Measurements from ENCODE around the gene KIAA1958. TPM values are rescaled to one million over a fixed set of nuclear protein-coding genes. Genes with fewer than 3 reads are reported as not detected.

The KIAA1958 gene
- total and polyA plus RNA-seq, 2 experiments from 2014 or later = 9.4 to 41.7 TPM

DNA sequence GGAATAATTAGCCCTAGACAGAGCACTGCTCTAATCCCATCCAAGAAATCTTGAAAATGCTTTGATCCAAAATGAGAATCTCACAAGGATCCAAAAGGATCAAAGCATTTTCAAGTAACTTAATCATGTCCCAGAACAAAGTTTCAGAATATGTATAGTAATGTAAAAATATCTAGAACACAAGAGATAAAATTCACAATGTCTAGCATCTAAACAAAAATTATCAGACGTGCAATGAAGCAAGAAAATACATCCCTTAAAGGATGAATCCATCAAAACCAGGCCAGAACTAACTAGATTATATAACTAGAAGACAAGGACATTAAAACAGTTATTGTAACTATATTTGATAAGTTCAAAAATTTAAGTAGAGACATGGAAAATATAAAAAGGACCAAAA is 162.0 kb downstream of the KIAA1958 start:
- DNase-seq (ENCODE audit: low spot score) (no peak), ATAC-seq (no peak)
- Histone ChIP-seq H3K9me2 (ENCODE audit: insufficient read depth) (no peaks in the 10 kb centered on the region), H3K4me2 (no peak overlapping the region), H3K79me2 (replicated peaks; ENCODE audit: insufficient read depth) (no peaks in the 10 kb centered on the region), H3K4me1 (ENCODE audit: insufficient read depth) (peaks cover 6% of the 10 kb centered on the region; the same call in 1 of the 2 replicates), H3K36me3 (ENCODE audit: insufficient read depth) (0 out of 2 replicates have a peak, but pooled peaks cover 3% of the 10 kb centered on the region), H3K4me3 (no peak overlapping the region), H3K27me3 (ENCODE audit: insufficient read depth) (no peaks in the 10 kb centered on the region), H3K27ac (ENCODE audit: low read depth) (no peak overlapping the region), H3F3A (replicated peaks; ENCODE audit: low read depth) (no peaks in the 10 kb centered on the region), H4K20me1 (replicated peaks; ENCODE audit: insufficient read depth) (no peaks in the 10 kb centered on the region), H2AFZ (no peak overlapping the region)
- no peak overlapping the region for H3K27ac Mint-ChIP-seq
- TF ChIP-seq CREB1 (CRISPR knock-in tag; IDR thresholded peaks at IDR 0.05; ENCODE audit: low read depth) (no peak), ZNF331 (CRISPR knock-in tag; IDR thresholded peaks at IDR 0.05; ENCODE audit: low read depth) (no peak), NANOG (IDR thresholded peaks at IDR 0.05; ENCODE audit: borderline replicate concordance) (no peak), JUNB (IDR thresholded peaks at IDR 0.05; ENCODE audit: unreplicated experiment) (no peak), POLR2AphosphoS5 (IDR thresholded peaks at IDR 0.05; ENCODE audit: low read depth) (no peak)
- TF ChIP-seq, protein P1, sequence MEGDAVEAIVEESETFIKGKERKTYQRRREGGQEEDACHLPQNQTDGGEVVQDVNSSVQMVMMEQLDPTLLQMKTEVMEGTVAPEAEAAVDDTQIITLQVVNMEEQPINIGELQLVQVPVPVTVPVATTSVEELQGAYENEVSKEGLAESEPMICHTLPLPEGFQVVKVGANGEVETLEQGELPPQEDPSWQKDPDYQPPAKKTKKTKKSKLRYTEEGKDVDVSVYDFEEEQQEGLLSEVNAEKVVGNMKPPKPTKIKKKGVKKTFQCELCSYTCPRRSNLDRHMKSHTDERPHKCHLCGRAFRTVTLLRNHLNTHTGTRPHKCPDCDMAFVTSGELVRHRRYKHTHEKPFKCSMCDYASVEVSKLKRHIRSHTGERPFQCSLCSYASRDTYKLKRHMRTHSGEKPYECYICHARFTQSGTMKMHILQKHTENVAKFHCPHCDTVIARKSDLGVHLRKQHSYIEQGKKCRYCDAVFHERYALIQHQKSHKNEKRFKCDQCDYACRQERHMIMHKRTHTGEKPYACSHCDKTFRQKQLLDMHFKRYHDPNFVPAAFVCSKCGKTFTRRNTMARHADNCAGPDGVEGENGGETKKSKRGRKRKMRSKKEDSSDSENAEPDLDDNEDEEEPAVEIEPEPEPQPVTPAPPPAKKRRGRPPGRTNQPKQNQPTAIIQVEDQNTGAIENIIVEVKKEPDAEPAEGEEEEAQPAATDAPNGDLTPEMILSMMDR (conservative IDR thresholded peaks at IDR 0.05; ENCODE audit: low read depth in 2 of 2) = no peak
- TF ChIP-seq, protein P2, sequence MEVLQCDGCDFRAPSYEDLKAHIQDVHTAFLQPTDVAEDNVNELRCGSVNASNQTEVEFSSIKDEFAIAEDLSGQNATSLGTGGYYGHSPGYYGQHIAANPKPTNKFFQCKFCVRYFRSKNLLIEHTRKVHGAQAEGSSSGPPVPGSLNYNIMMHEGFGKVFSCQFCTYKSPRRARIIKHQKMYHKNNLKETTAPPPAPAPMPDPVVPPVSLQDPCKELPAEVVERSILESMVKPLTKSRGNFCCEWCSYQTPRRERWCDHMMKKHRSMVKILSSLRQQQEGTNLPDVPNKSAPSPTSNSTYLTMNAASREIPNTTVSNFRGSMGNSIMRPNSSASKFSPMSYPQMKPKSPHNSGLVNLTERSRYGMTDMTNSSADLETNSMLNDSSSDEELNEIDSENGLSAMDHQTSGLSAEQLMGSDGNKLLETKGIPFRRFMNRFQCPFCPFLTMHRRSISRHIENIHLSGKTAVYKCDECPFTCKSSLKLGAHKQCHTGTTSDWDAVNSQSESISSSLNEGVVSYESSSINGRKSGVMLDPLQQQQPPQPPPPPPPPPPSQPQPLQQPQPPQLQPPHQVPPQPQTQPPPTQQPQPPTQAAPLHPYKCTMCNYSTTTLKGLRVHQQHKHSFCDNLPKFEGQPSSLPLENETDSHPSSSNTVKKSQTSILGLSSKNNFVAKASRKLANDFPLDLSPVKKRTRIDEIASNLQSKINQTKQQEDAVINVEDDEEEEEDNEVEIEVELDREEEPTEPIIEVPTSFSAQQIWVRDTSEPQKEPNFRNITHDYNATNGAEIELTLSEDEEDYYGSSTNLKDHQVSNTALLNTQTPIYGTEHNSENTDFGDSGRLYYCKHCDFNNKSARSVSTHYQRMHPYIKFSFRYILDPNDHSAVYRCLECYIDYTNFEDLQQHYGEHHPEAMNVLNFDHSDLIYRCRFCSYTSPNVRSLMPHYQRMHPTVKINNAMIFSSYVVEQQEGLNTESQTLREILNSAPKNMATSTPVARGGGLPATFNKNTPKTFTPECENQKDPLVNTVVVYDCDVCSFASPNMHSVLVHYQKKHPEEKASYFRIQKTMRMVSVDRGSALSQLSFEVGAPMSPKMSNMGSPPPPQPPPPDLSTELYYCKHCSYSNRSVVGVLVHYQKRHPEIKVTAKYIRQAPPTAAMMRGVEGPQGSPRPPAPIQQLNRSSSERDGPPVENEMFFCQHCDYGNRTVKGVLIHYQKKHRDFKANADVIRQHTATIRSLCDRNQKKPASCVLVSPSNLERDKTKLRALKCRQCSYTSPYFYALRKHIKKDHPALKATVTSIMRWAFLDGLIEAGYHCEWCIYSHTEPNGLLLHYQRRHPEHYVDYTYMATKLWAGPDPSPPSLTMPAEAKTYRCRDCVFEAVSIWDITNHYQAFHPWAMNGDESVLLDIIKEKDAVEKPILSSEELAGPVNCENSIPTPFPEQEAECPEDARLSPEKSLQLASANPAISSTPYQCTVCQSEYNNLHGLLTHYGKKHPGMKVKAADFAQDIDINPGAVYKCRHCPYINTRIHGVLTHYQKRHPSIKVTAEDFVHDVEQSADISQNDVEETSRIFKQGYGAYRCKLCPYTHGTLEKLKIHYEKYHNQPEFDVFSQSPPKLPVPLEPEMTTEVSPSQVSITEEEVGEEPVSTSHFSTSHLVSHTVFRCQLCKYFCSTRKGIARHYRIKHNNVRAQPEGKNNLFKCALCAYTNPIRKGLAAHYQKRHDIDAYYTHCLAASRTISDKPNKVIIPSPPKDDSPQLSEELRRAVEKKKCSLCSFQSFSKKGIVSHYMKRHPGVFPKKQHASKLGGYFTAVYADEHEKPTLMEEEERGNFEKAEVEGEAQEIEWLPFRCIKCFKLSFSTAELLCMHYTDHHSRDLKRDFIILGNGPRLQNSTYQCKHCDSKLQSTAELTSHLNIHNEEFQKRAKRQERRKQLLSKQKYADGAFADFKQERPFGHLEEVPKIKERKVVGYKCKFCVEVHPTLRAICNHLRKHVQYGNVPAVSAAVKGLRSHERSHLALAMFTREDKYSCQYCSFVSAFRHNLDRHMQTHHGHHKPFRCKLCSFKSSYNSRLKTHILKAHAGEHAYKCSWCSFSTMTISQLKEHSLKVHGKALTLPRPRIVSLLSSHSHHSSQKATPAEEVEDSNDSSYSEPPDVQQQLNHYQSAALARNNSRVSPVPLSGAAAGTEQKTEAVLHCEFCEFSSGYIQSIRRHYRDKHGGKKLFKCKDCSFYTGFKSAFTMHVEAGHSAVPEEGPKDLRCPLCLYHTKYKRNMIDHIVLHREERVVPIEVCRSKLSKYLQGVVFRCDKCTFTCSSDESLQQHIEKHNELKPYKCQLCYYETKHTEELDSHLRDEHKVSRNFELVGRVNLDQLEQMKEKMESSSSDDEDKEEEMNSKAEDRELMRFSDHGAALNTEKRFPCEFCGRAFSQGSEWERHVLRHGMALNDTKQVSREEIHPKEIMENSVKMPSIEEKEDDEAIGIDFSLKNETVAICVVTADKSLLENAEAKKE (CRISPR knock-in tag; IDR thresholded peaks at IDR 0.05) = no peak
- H3K4me1 Mint-ChIP-seq = peaks cover 9% of the 10 kb centered on the region
- no peak overlapping the region for H3K4me3 Mint-ChIP-seq
- H3K9me3 Mint-ChIP-seq = peaks cover 15% of the 10 kb centered on the region; the same call in 2 of the 3 replicates
- peaks cover 46% of the 10 kb centered on the region for H3K36me3 Mint-ChIP-seq (ENCODE audit: low read depth)
- no peaks in the 10 kb centered on the region for H3K27me3 Mint-ChIP-seq (ENCODE audit: insufficient read depth, low read depth, poor library complexity)
